Stimulated activated naive CD8-positive, alpha-beta T cell treated with anti-CD3 and anti-CD28 coated beads, Interleukin-15, Interleukin-2, amounts not matched to agents 100 ng/mL and 50 ng/mL, for 24 hours (primary cell): ENCODE results near the gene APBB2.
A peak's percentile ranks its signal among the peaks of the same experiment; 100 is the strongest.

Source experiments
- H3K27ac Mint-ChIP-seq: one replicate; pipeline ENCODE4 v1.8.0; 2021; ENCODE audit warnings: mild to moderate bottlenecking, mixed read lengths
- H3K27me3 Mint-ChIP-seq: one replicate; pipeline ENCODE4 v1.8.0; 2021; ENCODE audit warnings: mixed read lengths
- H3K36me3 Mint-ChIP-seq: one replicate; pipeline ENCODE4 v1.8.0; 2021; ENCODE audit warnings: low read depth, mixed read lengths
- H3K4me1 Mint-ChIP-seq: one replicate; pipeline ENCODE4 v1.8.0; 2021; ENCODE audit warnings: low read depth, mixed read lengths
- H3K4me3 Mint-ChIP-seq: one replicate; pipeline ENCODE4 v1.8.0; 2021; ENCODE audit warnings: mild to moderate bottlenecking, mixed read lengths
- H3K9me3 Mint-ChIP-seq: one replicate; pipeline ENCODE4 v1.8.0; 2021; ENCODE audit warnings: mixed read lengths

Gene APBB2

DNA sequence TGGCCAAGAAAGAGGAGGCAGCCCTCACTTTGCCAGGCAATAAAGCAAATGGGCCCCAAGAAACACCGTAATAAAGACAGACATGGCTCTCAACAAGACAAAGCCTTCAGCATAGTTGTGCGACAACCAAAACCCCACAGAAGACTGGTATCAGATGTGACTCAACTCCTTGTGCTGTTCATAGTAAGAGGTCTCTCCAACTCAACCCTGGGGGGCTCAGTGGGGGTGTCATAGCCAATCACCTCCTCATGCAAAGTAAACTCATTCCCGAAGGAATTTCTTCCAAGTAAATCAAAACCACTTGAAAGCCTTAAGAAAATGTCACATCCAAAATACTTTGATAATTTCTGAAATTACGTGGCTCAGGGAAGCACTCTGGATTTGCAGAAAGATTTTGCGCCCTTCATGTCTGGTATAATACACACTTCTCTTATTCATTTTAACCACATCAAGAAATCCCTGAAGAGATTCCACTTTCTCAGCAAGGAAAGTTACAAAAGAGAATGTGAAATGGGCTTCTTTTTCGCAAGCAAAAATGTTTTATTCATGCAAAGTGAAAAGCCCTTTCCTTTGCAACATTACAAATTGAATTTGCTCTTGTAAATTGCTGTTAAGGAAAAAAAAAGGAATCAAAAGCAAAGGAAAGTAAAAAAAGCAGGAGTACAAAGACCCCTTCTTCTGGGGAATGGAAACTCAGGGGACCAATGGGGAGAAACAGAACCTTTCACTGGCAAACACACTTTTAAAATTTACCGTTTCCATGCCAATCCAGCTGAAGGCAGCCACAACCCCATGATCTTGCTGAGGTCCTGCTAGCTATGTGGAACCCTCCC is 327.2 kb downstream of the APBB2 start:
- Mint-ChIP-seq H3K27ac (no peak overlapping the region), H3K9me3 (no peaks in the 10 kb centered on the region), H3K4me1 (peaks cover 11% of the 10 kb centered on the region), H3K36me3 (no peaks in the 10 kb centered on the region), H3K4me3 (no peak overlapping the region), H3K27me3 (peaks cover 22% of the 10 kb centered on the region)

GRCh38 chr4:40881851-40882250 is 332.5 kb downstream of the APBB2 start:
- Mint-ChIP-seq H3K4me1 (no peaks in the 10 kb centered on the region), H3K27ac (no peak overlapping the region), H3K27me3 (peaks cover 50% of the 10 kb centered on the region), H3K36me3 (no peaks in the 10 kb centered on the region), H3K4me3 (no peak overlapping the region), H3K9me3 (no peaks in the 10 kb centered on the region)

- Mint-ChIP-seq H3K36me3 (no peaks in the 10 kb centered on the region), H3K27ac (no peak overlapping the region), H3K9me3 (no peaks in the 10 kb centered on the region), H3K4me1 (no peaks in the 10 kb centered on the region), H3K27me3 (peaks cover 50% of the 10 kb centered on the region), H3K4me3 (no peak overlapping the region)
Observed at GRCh38 chr4:40881096-40881495, 333.2 kb downstream of the APBB2 start.

- Mint-ChIP-seq H3K4me1 (no peaks in the 10 kb centered on the region), H3K27me3 (peaks cover 40% of the 10 kb centered on the region), H3K4me3 (no peak overlapping the region), H3K9me3 (no peaks in the 10 kb centered on the region), H3K36me3 (no peaks in the 10 kb centered on the region), H3K27ac (no peak overlapping the region)
Observed at GRCh38 chr4:40878548-40879055, 335.7 kb downstream of the APBB2 start.

DNA sequence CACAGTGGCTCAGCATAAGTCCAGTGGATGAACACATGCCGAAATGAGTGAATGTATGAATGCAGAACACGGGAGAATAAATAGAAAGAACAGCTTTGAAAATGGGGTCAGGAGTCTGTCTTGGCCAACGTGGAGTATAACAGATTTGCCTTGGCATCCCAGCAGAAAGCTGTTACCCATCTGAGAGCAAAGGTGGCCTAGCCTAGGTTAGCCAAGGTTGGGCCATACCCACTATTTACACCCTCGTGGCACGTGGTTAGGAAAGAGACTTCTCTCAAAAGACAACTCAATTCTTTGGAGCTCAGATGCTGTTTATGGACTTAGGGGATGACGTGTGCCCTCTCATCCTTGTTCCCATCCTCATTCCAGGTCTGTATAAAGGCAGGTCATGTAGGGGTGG is 337.3 kb downstream of the APBB2 start:
- H3K4me1 Mint-ChIP-seq, result no peaks in the 10 kb centered on the region
- H3K27me3 Mint-ChIP-seq, result peaks cover 31% of the 10 kb centered on the region
- H3K27ac Mint-ChIP-seq, result no peak overlapping the region
- H3K4me3 Mint-ChIP-seq, result no peak overlapping the region
- no peaks in the 10 kb centered on the region for H3K9me3 Mint-ChIP-seq
- H3K36me3 Mint-ChIP-seq, result no peaks in the 10 kb centered on the region

DNA sequence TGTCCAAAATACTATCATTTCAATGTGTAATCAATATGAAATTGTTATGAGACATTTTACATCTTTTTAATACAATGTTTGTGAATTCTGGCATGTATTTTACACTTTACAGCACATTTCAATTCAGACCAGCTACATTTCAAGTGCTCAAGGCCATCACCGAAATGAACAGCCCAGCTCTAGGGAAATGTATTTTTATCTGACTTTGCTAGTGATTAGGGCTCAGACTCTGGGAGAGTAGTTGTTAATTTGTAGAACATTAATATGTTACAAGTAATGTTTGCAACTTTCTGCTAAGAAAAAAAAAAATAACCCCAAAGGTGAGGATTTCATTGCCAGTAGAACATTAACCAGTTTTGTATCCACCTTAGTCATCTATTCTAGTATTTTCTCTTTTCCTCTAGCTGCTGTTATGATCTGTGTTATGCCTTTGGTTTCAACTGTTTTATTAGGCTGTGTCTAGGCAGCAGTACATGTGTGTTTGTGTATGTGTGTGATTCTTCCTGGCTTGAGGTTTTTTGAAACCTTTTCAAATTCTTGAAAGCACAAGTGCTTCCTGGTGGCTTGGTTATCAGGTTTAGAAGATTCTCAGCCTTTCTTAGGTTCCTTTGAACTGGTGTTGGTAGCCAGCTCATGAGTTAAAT is 338.7 kb downstream of the APBB2 start:
- H3K36me3 Mint-ChIP-seq, result no peaks in the 10 kb centered on the region
- H3K9me3 Mint-ChIP-seq, result no peaks in the 10 kb centered on the region
- H3K27me3 Mint-ChIP-seq, result peaks cover 30% of the 10 kb centered on the region
- no peak overlapping the region for H3K27ac Mint-ChIP-seq
- H3K4me1 Mint-ChIP-seq, result no peaks in the 10 kb centered on the region
- H3K4me3 Mint-ChIP-seq, result no peak overlapping the region

DNA sequence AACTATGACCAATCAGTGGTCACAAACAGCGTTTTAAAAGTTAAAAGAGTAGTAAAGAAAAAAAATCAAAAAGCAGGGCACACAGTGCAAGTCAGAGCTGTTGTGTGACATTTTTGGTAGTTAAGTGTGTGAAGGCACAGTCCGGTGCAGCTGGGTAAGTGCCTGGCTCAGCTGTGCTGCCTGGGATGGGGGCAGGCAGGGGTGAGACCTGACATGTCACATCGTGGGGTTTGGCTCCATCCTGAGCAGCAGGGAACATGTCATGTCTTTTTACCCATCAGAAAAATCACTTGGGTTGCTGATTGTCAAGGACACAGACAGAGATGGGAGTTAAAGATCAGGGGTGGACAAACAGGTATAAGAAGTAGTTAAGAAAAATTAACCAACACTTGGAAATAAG is 339.4 kb downstream of the APBB2 start:
- Mint-ChIP-seq H3K9me3 (no peaks in the 10 kb centered on the region), H3K27me3 (peaks cover 22% of the 10 kb centered on the region), H3K4me1 (no peaks in the 10 kb centered on the region), H3K36me3 (no peaks in the 10 kb centered on the region), H3K27ac (no peak overlapping the region), H3K4me3 (no peak overlapping the region)

DNA sequence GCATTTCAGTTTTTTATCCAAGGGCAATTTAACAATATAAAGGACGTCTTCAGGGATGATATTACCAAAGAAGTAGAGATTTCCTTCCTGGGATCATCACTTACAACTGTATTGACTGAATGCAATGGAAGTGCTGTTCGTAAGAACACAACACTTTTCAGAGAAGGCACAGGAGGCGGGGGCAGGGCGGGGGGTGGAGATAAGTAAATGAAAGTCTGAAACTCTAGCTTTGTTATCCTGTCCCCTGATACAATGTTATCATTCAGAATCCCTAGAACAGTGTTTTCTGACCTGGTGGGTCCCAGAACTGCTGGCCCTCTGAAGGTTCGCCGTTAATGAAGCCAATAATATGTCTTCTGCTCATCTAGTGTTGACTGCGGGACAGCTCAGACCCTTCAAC is 340.0 kb downstream of the APBB2 start:
- H3K36me3 Mint-ChIP-seq, result no peaks in the 10 kb centered on the region
- H3K4me1 Mint-ChIP-seq, result no peaks in the 10 kb centered on the region

GRCh38 chr4:40871695-40872250 is 342.6 kb downstream of the APBB2 start:
- no peak overlapping the region for H3K4me3 Mint-ChIP-seq
- H3K4me1 Mint-ChIP-seq, result no peaks in the 10 kb centered on the region
- no peaks in the 10 kb centered on the region for H3K9me3 Mint-ChIP-seq
- H3K27me3 Mint-ChIP-seq, result peaks cover 11% of the 10 kb centered on the region
- H3K36me3 Mint-ChIP-seq, result no peaks in the 10 kb centered on the region
- H3K27ac Mint-ChIP-seq, result no peak overlapping the region

More for the DNA sequence above, 340.0 kb downstream of the APBB2 start:
- Mint-ChIP-seq H3K27ac (no peak overlapping the region), H3K27me3 (peaks cover 21% of the 10 kb centered on the region), H3K4me3 (no peak overlapping the region), H3K9me3 (no peaks in the 10 kb centered on the region)

- Mint-ChIP-seq H3K9me3 (no peaks in the 10 kb centered on the region), H3K4me3 (no peak overlapping the region), H3K36me3 (no peaks in the 10 kb centered on the region), H3K27me3 (peaks cover 11% of the 10 kb centered on the region), H3K4me1 (no peaks in the 10 kb centered on the region), H3K27ac (no peak overlapping the region)
Observed at GRCh38 chr4:40870150-40870549, 344.2 kb downstream of the APBB2 start.

- Mint-ChIP-seq H3K27ac (no peak overlapping the region), H3K4me3 (no peak overlapping the region), H3K4me1 (no peaks in the 10 kb centered on the region), H3K9me3 (no peaks in the 10 kb centered on the region), H3K36me3 (no peaks in the 10 kb centered on the region), H3K27me3 (peaks cover 10% of the 10 kb centered on the region)
Observed at GRCh38 chr4:40865696-40866095, 348.6 kb downstream of the APBB2 start.

DNA sequence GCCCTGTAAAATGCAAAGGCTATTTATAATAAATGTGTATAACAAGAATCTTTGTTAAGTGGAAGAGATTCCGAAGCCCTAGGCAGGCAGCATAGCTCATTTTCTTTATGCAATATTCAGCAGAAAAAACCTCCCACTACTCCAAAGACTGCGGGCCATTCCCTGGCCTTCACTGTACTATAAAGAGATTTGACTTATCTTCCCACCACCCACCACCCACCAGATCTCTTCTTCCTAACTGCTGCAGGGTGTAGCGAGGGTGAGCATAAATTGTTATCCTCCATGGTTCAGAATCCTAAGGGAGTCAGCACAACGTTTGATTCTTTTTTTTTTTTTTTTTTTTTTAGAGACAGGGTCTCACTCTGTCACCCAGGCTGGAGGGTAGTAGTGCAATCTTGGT is 349.8 kb downstream of the APBB2 start:
- Mint-ChIP-seq H3K4me1 (no peaks in the 10 kb centered on the region), H3K27ac (no peak overlapping the region), H3K36me3 (no peaks in the 10 kb centered on the region), H3K9me3 (no peaks in the 10 kb centered on the region), H3K4me3 (no peak overlapping the region), H3K27me3 (peaks cover 14% of the 10 kb centered on the region)

DNA sequence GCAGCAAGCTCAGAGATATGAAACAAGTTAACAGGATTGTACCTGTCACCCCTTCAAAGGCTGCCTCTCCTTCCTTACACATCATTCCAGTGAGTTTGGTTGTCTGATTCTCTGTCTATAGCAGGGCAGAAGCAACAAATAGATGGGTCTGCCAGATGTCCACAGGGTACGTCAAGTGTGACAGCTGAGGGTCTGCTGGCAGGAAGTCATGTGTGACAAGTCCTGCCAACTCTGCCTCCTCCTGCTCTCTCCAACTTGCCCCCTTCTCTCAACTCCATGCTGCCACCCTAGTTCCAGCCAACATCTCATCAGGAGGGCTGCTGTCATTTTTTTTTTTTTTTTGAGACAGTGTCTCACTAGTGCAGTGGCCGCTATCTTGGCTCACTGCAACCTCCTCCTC is 355.4 kb downstream of the APBB2 start:
- Mint-ChIP-seq H3K27me3 (peaks cover 46% of the 10 kb centered on the region), H3K27ac (no peak overlapping the region), H3K36me3 (no peaks in the 10 kb centered on the region), H3K4me3 (no peak overlapping the region), H3K9me3 (no peaks in the 10 kb centered on the region), H3K4me1 (peaks cover 12% of the 10 kb centered on the region)

DNA sequence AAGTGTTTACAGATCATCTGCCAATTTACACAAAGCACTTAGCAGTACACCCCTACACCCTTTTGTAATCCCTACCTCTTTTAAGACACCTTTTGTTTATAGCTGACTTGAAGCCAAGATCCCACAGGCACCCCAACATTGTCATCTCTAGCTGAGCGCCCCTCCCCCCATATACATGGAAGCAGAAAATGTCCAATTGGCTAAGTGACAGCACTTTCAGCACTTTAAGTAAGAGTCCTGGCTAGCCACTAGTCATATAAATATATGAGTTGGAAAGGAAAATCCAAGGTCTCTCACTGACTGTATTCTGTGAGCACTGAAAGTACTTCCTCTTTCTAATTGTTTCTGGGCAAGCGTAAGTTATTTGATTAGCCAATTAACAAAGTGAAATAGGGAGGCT is 356.4 kb downstream of the APBB2 start:
- Mint-ChIP-seq H3K9me3 (no peaks in the 10 kb centered on the region), H3K27ac (no peak overlapping the region), H3K27me3 (peaks cover 49% of the 10 kb centered on the region), H3K36me3 (no peaks in the 10 kb centered on the region), H3K4me1 (peaks cover 12% of the 10 kb centered on the region), H3K4me3 (no peak overlapping the region)

DNA sequence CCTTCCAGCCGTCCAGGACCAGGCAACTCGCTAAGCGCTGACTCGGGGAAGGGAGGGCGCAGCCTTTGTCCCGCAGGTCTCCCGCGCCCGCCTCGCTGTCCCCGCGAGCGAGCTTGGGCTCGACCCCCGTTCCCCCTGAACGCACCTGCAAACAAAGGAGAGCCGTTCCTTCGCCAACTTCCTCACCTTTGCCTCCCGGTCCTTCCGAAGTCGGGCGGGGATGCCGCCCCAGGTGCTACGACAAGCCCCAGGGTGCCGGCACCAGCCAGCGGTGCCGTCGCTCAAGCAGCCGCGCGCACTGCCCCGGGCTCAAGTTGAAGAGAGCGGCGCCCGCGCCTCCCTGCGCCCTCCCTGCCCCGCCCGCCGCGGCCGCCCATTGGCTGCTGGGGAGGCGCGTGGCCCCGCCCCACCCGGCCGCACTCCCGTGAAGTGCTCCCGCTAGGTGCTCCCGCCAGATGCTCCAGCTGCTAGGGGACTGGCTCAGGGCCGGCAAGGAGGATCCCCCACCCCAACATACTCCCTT is 357.4 kb downstream of the APBB2 start:
- H3K27me3 Mint-ChIP-seq, result peaks cover 55% of the 10 kb centered on the region

More for the DNA sequence above, 357.4 kb downstream of the APBB2 start:
- Mint-ChIP-seq H3K9me3 (no peaks in the 10 kb centered on the region), H3K4me3 (peak overlapping the region; percentile 73), H3K36me3 (no peaks in the 10 kb centered on the region), H3K4me1 (peaks cover 12% of the 10 kb centered on the region), H3K27ac (no peak overlapping the region)
